ENCODE measurements around the gene NOS1AP.

DNA sequence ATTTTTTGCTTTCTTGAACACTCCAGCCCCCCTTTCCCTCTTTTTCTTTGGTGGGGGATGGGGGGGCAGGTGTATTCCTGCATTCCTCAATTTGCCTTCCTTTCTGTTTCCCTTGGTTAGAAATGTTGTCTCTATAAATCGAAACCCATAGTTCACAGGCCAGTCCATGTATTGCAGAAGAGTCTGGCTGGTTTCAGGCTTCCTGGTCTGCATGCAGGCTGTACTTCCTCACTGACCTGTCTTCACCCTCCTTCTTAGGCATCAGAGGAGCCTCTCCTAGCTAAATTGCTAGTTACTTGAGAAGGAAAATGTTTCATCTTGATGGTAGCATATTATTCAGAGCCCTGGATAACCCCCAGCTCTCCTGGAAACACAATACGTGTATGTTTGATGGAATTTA is 167.1 kb downstream of the NOS1AP start:
- TF ChIP-seq, protein P1, sequence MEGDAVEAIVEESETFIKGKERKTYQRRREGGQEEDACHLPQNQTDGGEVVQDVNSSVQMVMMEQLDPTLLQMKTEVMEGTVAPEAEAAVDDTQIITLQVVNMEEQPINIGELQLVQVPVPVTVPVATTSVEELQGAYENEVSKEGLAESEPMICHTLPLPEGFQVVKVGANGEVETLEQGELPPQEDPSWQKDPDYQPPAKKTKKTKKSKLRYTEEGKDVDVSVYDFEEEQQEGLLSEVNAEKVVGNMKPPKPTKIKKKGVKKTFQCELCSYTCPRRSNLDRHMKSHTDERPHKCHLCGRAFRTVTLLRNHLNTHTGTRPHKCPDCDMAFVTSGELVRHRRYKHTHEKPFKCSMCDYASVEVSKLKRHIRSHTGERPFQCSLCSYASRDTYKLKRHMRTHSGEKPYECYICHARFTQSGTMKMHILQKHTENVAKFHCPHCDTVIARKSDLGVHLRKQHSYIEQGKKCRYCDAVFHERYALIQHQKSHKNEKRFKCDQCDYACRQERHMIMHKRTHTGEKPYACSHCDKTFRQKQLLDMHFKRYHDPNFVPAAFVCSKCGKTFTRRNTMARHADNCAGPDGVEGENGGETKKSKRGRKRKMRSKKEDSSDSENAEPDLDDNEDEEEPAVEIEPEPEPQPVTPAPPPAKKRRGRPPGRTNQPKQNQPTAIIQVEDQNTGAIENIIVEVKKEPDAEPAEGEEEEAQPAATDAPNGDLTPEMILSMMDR (IDR thresholded peaks at IDR 0.05; ENCODE audit: low read length): no peak
- no peak for TF ChIP-seq EZH2 (IDR thresholded peaks at IDR 0.05; ENCODE audit: borderline replicate concordance, low read length)

Data from OCI-LY1 (cell line).